HG02840 (cell line): ENCODE measurements around the gene IRAK1.

Experiments
- ATAC-seq: cut with Tn5 transposase; IDR thresholded peaks from one replicate; pipeline ENCODE4 v1.9.1; 2021; ENCODE audit warnings: mild to moderate bottlenecking, moderate library complexity, moderate number of reproducible peaks; ENCODE audit not compliant: unreplicated experiment, low FRiP score

IRAK1 gene

DNA sequence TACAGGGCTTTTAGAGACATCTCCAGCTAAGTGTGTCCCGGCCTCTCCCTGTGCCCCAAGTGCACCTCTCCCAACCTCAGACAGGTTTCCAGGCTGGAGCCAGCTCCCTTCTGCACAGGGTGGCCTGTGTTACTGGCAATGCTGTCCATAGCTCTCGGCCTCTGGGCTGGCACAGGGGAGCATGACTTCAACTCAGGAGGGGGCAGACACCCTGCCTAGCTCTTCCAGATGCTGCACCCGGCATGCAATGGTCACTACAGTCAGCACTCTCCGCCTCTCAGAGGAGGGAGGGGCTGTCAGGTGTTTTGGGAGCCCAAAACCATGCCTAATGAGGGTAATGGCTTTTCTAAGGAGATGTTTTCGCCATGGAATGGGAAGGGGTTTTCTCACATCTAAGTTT is 2.4 kb upstream of the IRAK1 start:
- no peak for ATAC-seq

DNA sequence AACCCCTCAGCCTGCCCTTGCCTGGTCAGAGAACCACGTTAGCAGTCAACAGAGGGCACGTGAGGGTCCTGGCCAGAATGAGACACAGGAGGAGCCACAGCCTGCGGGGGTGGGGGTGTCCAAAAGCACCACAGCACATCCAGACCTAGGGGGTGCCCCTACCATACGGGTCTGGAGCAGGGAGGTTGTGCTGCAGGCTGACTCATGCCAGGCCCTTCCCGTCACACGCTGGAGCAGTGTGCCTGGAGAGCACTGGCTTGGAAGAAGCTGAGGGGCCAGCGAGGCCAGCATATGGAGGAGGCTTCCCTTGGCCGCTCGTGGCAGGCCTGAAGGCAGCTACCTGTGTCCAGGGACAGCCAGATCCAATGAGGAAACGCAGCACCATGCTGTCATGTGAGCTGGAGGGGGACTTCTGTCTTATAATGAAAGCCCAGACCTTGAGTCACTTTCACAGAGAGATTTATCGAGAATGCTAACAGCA is 1.5 kb upstream of the IRAK1 start:
- ATAC-seq, result no peak

DNA sequence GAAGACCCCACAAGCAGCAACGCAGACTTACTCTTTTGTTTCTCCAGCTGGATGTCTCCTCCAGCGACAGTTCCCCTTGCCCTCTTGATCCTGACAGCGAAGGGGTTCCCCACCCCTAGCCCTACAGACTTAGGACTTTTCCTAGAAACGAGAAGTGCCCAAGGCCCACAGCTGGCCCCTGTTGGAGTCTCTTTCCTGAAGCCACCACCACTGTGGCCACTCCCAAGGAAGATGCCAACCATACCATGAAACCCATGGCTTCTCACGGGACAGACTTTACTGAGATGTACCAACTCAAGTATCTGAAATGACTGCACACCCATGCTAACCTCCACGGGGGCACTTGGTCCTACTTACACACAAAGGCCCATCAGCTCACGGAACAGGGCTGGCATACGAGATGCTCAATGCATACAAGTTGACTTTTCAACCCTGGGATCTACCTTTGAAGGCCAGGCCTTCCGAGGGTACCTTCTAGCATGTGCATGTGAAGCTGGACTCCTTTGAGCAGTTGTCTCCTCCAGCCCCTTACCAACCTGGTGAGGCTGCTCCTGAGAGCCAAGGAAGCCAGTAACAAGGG is 924 bp upstream of the IRAK1 start:
- ATAC-seq, result no peak

DNA sequence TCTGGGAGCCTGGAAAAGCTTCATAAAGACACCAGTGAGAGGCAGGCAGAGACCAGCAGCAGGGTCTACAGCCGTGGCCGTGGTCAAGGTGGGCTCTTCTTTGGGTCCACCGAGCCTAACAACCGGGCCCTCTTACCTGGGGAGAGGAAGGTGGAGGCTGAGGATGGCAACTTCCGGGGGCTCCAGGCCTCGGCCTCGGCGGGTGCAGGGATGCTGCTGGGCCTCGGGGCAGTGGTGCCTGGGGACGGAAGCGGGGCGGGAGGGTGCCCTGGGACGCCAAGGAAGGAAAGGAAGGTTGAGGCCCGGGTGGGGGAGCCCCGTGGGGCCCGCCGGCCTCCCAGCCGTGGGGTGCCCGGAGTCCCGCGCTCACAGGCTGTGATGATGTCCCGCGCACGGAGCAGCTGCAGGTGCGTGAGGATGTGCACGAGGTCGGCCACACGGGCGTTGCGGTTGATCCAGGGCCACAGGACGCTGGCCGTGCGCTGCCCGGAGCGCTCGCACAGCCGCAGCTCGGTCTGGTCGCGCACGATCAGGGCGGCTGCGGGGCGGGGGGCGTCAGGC is 561 bp downstream of the IRAK1 start:
- no peak for ATAC-seq

DNA sequence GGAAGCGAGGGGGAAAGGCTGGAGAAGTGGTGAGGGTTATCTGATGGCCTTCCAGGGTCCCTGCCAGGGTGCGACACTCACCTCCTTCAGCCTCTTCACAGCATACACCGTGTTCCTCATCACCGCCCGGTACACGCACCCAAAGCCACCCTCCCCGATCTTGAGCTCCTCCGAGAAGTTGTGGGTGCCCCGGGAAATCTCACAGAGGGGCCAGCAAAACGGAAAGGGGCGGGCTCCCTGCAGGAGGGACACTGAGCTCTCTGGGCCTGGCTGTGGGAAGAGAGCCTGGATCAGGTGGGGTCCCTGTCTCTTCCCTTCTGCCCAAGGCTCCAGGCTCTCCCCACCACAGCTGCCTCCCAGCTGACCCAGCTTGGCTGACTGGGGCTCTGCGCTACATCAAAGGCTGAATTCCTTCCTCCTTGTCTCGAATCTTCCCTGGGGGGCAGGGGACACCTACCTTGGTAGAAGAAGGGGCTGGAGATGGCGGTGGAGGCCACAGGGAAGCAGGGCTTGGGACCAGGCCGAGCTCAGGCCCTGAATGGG is 1.1 kb downstream of the IRAK1 start:
- no peak for ATAC-seq

DNA sequence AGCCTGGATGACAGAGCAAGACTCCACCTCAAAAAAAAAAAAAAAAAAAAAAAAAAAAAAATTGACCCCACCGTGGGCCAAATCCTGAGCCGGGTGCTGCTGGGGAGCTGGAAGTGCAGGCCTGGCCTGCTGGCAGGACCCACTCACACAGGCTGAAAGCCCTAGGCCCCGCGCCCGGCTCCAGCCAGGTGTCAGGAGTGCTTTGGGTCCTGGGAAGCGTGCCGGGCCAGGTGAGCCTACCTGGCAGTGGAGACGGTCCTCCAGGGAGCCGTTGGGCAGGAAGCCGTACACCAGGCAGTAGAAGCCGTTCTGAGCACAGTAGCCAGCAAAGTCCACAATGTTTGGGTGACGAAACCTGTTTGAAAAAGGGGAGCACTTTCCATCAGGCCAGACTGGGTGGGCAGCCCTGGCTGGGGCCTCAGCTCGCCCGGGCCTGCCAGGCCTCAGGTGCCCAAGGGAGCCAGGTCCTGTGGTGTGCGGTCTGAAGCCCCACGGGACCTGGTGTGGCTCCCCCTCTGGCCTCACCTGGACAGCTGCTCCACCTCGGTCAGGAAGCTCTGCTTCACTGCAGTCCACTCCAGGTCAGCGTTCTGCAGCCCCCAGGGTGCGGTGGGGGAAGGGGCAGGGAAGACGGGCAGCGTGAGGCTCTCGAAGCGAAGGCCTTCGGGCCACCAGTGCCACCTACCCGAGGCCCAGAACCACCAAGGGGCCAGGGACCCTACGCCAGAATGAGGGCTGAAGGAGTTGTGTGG is 1.8 kb downstream of the IRAK1 start:
- ATAC-seq, result no peak

DNA sequence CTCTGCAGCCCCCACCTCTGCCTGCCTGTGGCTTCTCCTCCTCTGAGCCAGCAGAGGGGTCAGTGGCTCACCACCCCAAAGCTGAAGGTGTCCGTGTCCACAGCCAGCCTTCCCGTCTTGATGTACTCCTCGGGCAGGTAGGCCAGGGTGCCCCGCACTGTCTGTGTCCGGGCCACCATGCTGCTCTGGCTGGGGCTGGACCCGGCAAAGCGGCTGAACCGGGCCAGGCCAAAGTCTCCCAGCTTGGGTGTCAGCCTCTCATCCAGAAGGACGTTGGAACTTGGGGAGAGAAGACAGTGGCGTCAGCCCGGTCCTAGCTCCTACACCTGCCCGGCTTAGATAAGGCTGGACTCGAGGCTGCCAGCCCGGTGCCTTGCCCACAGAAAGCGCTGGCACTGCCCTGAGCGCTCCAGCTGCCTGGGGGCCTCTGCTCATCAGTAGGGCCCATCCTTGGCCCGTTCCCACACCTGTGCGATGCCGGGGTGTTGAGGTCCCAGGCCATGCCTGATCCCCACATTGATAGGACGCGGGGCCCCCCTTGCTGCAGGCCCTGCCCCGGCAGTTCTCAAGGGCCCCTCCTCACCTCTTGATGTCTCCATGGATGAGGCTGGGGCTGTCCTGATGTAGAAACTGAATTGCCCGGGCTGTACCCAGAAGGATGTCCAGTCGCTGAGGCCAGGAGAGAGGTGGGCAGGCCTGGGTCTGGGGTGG is 3.2 kb downstream of the IRAK1 start:
- ATAC-seq, result no peak

DNA sequence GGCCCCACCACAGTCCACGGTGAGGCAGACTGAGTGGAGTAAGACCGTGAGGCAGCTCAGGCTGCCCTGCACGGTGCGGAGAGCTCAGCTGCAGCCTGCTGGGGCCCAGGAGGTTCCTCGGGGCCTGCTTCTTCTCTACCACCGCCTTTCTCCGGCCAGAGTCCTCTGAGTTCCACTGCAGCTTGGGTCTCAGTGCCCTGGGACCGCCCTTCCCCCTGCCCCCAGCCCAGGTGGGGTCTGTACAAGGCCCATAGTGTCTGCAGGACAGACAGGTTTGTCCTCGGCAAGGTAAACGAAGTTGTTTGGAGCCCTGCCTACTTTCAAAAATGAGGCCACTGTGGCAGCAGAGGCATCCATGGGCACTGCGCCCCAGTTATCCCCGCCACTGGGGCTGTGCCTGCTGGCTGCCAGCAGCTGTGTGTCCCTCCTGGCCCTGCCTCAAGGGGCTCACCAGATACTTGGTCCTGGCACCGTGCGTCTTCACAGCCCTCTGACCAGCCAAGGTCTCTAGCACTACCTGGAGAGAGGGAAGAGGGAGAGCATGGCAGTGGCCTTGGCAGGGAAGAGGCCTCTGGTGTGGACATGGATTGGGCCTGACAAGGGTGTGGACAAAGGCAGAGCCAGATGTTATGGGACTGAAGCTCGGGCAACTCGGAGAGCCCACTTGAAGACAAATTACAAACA is 4.0 kb downstream of the IRAK1 start:
- ATAC-seq, result no peak

DNA sequence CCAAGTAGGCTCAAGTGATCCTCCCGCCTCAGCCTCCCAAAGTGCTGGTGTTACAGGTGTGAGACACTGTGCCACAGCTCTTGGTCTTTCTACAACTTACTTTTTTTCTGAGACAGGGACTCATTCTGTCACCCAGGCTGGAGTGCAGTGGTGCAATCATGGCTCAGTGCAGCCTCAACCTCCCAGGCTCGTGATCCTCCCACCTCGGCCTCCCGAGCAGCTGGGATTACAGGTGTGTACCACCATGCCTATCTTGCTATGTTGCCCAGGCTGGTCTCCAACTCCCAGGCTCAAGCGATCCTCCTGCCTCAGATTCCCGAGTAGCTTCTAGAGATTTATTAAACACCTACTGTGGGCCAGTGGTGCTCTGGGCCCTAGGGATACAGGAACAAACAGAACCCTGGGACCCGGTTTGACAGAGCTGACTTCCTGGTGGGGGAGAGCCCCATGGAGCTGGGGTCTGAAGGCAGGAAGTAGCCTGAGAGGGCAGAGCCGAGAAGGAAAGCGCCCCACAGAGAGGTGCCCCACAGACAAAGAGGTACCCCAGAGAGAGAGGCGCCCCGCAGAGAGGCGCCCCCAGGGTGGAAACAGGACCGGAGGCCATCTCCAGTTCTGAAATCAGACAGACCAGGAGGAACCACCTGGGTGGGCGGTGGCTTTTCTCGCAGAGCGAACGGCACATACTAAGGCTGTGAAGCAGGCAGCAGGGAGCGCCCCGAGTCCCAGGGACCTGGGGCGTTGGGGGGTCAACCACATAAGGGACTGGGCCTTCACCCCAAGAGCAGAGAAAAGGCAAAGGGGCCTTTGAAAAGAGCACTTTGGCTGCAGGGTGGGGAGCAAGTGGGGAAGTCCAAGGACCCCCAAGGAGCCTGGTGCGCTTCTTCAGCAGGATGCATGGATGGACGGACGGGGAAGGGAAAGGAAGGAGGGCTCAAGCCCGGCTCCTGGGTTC is 5.0 kb downstream of the IRAK1 start:
- ATAC-seq, result no peak

DNA sequence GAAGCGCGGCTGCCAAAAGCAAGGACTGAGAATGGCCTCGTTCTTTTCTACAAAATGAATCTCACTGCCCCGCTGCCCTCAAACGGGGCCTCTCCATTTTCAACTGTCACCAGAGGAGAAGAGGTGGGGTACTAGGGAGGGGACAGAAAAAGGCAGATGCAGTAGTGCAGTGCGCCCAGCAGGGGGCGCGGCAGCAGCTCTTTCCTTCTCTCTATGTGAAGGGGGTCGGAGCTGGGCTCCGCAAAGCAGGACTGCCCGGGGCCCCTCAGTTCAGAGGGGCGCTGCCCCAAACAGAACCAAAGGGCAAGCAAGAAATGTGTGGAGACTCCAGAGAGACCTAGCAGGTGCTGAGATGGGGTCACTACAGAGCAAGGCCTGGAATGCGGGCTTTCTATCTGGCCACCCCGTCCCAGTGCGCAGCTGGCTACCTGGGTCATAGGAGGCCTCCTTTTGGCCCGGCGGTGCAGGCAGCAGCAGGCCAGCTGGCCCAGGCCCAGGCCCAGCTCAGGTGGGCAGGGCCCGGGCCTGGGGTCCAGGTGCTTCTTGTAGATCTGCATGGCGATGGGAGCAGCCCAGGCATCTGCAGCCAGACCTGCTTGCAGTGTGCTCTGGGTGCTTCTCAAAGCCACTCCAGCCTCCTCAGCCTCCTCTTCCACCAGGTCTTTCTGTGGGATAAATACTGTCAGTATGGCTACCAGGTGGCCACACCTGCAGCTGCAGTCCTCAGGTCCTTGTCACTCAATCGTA is 5.9 kb downstream of the IRAK1 start:
- ATAC-seq, result no peak

DNA sequence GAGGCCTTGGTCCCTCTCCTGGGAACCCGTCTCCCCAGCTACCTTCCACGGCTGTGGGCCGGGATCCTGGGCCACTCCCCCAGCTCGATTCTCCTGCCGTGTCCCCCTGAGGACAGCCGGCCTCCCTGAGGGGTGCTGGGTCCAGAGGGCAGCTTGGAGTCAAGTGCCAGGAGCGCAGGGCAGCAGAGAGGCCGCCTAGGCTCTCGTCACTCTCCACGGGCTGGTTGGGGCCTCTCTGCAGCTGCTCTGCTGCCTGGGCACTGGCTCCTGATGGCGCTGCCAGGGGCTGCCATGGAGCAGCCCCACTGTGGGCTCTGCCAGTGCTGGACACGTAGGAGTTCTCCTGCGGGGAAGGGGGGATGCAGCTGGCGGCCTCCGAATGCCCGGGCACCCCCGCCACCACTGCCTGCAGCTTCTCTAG is 6.7 kb downstream of the IRAK1 start:
- no peak for ATAC-seq

DNA sequence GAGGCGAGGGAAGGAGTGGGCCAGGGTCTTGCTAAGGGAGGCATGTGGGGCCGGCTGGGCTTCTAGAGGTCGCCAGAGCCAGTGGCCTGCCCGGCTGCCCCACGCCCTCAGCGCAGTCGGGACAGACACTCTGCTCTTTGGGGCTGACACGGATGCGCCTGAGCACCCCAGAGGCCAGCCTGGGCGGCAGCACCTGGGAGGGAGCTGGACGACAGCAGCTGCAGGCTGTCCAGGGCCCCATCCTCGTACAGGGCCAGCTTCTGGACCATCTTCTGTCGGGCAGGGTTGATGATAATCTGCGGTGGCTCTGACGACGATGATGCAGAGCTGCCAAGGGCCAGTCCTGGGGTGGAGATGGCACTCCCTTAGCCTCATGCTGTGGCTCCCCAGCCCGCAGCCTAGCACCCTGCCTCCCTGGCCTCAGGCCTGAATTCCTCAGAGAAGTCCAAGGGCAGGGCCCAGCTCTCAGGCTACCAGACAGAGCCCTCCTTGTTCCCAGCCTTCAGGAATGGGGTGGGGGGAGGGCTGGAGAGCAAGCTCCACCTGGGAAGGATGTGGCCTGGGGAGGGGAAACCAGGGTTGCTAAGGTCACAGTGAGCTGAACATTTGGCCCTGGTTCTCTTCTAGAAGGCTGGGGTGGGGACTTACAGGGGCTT is 7.2 kb downstream of the IRAK1 start:
- no peak for ATAC-seq

DNA sequence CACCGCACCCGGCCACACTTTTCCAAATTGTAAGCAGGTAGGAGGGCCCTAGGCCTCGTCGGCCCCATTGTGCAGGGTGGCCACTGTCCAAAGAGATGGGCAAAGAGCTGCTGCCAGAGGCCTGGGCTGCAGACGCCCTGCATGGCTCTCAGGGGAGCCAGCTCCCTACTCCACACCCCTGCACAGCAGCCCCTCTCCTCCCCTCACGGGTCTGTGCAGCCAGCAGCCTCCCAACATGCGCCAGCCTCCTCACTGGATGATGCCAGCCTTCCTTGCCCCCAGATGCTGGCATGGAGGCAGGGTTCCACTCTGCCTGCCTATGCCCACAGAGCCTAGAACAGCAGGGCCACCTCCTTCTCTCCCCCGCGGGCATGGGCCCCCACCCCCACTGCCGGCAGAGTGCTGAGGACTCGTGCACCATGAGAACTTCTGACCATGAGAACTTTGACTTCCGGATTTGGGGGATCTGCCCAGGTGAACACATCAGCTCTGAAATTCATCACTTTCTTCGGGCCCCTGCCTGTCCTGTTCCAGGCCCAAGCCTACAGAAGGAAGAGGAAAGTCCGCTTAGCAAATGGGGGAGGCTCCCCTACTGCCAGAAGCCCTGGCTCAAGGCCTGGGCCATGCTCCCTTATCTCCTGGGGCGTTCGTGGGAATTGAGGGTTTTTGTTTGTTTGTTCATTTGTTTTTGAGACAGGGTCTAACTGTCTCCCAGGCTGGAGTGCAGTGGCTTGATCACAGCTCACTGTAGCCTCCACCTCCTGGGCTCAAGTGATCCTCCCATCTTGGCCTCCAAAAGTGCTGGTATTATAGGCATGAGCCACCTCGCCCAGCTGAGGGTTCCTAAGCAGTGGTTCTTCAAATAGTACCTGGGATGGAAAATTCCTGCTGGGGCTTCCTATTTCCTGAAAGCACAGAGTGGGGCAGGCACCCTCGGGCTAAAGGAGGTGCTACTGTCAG is 8.0 kb downstream of the IRAK1 start:
- ATAC-seq, result no peak

DNA sequence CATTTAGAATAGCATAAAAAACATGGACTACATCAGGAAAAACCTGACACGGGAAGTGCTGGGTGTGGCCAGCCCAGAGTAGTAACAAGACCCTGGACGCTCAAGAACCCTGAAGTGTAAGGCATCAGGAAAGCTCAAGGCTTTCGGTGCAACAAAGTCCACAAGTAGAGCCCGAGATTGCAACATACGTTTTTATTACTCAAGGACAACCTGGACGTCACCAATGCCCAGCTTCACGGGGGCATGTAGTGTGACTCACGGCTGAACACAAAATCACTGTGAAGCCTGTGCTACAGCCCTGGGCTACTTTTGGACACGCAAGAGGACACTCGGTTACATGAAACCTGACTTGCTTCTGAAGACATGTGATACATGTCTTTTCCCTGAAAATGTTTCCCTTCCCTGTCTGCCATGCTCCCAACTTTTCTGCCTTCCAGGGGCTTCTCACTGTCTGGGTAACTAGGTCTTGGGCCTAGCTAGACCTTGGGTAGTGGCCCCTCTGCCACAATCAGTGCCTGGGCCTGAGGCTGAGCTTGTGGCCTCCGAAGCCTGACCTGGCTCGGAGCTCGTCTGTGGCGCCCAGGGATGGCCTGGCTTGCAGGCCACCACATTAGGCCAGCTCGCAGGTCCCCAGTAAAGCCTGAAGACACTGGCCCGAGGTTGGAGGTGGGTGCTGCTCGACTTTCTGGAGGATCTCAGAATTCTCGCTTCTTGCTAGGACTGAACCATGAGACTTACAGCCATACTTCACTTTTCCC is 9.2 kb downstream of the IRAK1 start:
- no peak for ATAC-seq

DNA sequence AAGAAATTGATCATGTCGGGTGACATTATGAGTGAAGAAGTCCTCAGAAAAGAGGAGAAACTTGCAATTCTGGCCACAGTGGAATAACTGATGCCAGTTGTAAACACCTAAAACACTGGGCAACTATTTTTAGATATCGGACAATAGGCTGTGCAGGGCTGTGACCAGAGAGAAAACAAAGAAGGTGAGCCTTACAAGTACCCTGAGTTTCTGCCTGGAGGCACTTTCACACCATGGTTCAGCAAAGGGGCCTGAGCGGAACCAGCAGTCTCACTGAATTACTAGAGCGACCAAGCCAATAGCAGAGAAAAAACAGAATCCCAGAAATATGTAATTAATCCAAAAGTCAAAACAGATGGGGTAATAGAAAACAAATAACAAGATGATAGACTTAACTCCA is 11.2 kb downstream of the IRAK1 start:
- no peak for ATAC-seq

DNA sequence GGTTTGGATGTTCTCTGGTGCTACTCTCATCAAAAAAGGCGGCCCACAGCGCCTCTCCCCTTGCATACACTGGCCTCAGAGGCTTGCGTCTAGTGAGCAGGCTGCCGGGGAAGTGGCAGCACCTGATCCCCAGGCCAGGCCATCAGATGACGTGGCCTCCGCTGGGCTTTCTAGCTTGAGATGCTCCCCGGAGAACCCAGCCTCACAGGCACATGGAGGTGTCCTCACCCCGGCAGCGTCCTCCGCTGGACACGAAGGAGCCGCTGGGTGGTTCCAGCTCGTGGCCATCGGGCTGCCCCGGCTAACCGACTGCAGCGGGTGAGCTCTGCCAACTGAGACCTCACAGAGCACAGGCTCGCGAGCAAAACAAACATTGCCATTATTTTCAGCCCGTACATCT is 12.8 kb downstream of the IRAK1 start:
- ATAC-seq, result no peak
